Posterior cingulate gyrus (tissue), 11 donors: ENCODE measurements around the gene ARHGAP22.

ENCODE experiments used
- DNase-seq, 10 donors: peaks; one replicate each; pipeline versions ENCODE4 v3.0.0 to v3.0.0-alpha.2; 2020 to 2021; ENCODE audit warnings: mixed read lengths in 3 of 10
- intact Hi-C: fragments of 100-400 bp; cut with DNase I; formaldehyde crosslinking; loops from one replicate; pipeline ENCODE4 v1.15.1; 2023

The ARHGAP22 gene

DNA sequence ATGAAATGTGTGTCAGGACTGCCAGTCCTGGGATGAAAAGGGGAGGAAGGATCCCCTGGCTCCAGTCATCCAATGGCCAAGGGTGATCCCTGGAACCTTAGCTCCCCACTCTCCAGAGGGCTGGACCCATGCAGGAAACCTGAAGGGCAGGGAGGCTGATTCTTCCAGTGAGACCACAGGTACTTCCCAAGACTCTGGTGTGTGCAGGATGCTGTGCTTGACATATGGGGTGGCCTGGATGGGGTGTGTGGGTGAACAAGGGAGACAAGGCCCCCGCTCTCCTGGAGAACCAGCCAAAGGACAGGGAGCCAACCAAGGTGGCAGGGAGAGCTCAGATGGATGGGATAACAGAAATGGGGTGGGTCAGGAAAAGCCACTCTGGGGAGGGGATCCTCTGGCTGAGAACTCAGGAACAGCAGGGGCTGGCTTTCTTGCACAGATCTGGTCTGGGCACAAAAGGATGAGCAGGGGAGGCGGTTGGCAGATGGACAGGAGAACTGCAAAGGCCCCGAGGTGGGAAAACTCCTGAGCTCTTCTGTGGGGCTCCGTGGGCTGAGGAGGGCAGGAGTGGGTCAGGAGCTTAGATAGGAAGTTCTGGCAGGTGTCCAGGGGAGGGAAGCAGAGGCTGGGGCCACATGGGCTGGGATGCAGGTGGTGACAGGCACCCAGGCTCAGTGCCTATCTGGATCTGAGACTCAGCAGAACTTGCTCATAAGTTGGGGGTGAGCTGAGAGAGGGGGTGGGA, 100.6 kb downstream of the ARHGAP22 start:
- intact Hi-C loops, result no loop called here

GRCh38 chr10:48503293-48503911, 101.5 kb downstream of the ARHGAP22 start:
- intact Hi-C loops, result no loop called here
- no peak for DNase-seq

More for the DNA sequence above, 100.6 kb downstream of the ARHGAP22 start:
- DNase-seq, result peak in 1 of 10 donors; percentile 67

DNA sequence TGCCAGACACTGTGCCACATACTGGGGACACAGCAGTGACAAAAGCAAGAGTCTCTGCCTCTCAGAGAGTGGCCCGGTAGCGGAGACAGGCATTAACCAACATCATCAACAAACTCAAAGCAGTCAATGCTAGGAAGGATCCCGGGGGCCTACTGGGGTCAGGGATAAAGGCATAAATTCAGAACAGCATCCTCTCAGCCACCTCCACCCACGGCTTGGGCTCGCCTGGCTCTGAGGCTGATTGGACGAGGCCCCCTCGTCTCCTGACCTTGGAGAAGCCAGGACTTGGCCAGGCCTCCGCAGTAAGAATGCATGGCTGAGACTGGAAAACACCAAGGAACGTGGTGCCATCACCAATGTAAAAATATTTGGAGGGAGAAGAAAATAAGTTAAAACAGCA, 102.1 kb downstream of the ARHGAP22 start:
- intact Hi-C loops, result no loop called here
- peak in 1 of 10 donors; percentile 62 for DNase-seq

DNA sequence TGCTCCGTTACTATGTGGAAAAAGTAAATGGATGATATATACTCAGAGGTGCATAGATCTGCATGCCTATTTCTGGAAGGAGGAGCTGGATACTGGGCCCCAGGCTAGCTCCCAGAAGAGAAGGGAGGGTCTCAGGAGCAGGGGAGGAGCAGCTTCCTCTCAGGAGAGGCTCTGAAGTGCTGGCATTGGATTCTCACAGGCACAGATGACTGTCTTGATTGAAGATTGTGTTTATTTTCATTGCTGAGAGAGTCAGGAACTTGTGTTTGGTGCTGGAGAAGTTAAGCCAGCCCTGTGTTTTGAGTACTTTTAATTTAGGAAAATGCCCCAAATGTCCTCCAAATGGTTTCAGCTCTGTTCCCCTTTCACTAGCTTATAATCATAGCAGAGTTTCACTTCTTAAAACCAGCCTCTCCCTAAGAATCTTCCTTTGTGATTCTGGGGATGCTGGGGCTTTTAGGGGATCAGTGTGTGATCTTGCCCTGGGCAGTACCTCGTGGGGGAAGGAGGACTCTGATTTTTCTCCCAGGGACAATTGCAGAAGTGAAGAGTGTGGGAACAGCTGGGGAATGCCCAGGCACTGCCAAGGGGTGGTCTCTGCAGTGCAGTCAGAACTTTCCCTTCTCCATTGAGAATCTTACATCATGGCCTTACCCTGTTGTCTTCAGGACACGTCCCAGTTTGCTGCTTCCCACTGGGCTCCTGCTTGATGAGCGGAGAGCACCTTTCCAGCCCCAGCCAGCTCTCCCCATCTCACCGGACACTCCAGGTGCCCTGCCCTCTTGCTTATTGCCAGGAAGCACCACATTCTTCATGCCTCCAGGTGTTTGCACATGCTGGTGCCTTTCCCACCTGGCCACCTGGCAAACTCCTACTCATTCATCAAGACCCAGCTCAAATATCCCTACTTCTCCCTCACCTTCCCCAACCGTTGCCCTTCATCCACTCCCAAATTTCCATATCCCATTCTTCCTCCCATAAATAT, 102.8 kb downstream of the ARHGAP22 start:
- intact Hi-C loops, result no loop called here
- DNase-seq, result no peak

DNA sequence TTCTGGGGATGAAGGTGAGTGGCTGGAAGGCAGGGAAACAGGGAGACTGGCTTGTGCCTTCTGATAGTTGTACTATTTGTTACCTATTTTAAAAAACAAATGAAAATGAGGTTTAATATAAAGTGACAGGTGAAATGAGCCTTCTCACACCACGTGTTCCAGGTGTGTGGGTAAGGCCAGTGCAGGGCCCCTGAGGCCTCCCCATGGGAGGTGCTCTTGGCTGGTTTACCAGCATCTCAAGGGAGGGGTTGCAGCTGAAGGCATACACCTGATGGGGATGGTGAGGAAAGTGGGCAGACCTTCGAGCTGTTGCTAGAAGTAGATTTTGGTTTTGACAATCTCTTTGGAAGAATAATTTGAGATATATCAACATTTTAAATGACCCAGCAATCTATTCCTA, 103.6 kb downstream of the ARHGAP22 start:
- intact Hi-C loops, result no loop called here
- DNase-seq, result no peak

GRCh38 chr10:48500771-48501170, 104.1 kb downstream of the ARHGAP22 start:
- intact Hi-C loops, result no loop called here

DNA sequence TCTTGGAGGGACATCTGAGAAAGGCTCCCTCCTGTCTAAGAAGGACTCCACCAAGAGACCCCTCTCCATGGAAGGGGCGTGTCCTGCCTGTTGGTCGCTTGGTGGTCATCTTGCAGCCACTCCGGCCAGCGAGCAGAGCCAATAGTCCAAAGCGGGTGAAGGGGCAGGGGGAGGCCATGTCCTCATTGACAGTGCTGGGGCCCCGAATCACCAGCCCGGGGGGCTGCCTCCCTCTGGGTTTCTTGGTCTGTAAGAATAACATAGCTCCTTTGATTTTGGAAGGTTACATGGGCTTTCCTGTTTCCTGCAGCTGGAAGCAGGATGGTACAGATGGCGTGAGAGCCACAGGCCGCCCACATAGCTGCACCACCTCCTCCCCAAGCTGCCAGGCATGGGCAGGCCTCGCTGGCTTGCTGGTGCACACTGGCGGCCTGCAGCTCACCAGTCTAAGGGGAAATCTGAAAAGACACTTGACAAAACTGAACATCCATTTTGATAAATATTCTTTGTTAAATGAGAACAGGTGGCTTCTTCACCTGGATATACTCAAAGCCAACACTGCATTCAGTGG, 105.8 kb downstream of the ARHGAP22 start:
- intact Hi-C loops, result no loop called here
- peak in 8 of 10 donors; percentile 56 to 94 (median 71) for DNase-seq

More at GRCh38 chr10:48500771-48501170, 104.1 kb downstream of the ARHGAP22 start:
- no peak for DNase-seq

DNA sequence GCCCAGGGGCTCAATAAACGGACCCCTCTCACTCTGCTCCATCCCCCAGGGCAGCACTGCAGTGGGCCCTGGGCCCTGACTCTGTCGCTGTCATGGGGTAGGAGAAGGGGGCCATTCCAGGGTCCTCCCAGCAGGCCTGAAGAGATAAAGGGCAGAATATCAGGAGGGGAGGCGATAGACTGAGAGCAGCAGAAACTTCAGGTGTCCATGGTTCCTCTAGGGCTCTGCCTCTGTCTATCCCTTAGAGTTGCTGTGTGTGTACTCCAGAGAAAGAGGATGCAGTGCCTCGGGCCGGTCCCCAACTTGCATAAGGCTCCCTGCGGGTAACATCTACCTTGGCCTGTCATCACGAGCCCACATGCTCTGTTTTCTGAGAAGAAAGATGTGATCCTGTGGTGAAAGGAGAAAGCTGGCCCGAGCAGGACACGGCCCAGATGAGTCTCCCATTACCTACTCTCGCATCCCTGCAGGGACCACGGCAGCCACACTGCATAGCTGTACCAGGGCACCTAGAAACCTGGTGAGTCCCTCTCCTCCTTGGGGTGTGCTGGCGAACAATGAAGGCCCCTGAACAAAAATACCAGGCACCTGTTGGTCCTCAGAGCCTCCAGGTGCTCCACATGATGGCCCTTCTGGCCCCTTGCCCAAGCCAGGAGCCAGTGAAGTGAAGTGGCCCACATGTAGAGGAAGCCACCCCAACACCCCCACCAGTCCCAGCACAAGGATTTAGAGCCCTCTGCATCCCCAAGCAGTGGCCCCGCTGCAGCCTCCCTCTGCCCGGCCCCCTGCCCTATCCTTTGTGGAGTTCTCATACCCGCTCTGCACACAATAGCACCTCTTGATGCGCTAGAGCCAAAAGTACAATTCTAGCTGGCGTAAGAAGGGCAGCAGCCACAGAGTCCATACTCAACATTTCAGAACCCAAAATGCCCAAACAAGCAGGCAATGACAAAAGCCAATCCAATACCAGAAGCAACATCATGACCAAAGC, 106.8 kb downstream of the ARHGAP22 start:
- DNase-seq, result peak in 1 of 10 donors; percentile 64
- intact Hi-C loops, result no loop called here

DNA sequence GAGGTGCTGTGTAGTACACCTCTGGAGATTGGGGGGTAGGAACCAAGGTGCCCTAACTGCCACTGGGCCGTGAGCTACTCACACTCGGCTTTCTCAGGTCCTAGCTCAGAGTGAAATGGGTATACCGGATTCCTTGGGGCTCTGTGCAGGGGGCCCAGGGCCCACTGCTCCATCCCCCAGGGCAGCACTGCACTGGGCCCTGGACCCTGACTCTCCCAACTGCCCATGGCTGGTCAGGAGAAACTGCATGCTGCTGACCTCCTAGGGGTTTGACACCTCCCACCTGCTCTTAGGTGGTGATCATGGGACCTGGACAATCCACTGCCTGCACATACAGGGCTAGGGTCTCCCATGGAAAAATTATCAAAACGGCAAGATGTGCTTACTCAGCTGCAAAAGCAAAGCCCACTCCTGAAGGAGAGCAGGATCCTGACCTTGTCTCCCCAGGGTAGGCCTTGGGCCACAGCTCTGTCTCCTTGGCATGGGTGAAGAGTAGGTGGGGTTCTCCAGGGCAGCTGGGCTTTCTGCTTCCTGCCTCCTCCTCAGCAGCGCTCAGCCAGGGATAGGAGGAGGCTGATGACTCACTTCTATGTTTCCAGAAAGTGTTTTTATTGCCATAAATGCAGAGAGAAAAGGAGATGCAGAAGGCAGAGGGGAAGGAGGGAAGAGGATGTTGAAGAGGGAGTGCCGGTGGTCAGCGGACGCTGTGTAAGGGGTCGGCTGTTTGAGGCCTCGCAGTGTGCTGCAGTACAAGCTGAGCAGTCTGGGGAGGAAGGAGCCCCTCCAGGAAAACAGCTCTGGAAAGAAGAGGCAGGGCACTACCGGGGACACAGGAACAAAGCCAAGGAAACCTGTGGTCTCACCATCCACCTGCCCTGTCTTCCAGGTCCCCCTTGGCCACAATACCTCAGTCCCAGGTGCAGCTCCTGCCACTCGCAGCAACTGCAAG, 107.8 kb downstream of the ARHGAP22 start:
- DNase-seq, result peak in 1 of 10 donors; percentile 88
- intact Hi-C loops, result no loop called here

DNA sequence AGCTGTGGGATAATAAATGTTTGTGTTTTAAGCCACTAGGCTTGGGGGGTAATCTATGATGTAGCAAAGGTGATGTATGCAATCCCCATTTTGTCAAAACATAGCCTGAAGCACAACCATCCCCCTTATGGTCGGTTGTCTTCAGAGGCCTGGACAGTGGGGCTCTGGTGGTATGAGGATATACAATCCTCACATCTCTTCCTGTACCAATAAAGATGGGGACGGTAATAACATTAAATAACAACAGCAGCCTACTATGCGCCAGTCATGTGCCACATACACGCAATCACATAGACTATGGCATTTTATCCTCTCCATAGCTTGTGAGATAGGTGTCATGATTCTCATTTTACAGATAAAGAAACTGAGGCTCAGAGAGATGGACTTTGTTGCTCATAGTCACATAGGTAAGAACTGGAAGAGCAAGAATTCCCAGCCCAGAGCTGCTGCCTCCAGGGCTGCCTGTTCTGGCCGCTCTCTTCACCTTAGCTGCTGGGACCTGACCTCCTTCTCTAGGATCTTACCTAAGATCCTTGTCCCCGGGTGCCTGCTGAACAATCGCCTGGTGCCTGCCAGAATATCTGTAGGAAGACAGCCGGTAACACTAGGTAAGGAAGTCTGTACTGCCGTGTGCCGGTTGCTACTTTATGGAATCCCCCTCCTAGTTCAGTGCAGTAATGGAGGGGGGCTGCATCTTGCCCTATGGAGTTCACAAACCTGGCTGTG, 108.6 kb downstream of the ARHGAP22 start:
- DNase-seq, result no peak
- intact Hi-C loops, result no loop called here

DNA sequence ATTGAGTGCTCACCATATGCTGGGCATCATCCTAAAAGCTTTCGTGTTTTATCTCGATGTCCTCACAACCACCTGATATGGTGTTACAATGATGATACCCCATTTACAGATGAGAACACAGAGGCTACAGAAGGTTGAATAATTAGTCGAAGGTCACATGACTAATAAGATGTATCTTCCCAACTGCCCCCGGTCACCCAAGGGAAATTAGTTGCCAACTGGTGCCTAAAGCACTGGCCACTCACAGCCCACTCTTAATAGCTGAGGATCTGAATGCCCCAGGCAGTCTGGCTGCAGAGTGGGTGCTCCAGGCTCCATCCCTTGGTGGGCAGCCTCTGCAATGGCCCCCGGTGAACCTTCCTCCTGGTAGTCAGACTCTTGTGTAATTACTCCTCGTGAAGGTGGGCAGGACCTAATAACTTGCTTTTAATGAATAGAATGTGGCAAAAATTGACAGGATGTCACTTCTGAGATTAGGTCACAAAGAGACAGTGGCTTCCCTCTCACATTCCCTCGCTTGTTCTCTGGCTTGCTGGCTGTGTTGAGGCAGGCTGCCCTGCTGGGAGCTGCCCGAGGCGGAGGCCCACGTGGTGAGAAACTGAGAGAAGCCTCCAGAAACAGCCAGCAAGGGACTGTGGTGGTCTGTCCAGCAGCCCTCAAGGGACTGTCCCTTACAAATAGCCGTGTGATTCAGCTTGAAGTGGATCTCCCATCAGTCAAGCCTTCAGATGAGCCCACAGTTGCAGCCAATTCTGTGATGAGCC, 109.4 kb downstream of the ARHGAP22 start:
- DNase-seq, result no peak
- intact Hi-C loops, result no loop called here

GRCh38 chr10:48494611-48495010, 110.3 kb downstream of the ARHGAP22 start:
- intact Hi-C loops, result no loop called here
- no peak for DNase-seq

DNA sequence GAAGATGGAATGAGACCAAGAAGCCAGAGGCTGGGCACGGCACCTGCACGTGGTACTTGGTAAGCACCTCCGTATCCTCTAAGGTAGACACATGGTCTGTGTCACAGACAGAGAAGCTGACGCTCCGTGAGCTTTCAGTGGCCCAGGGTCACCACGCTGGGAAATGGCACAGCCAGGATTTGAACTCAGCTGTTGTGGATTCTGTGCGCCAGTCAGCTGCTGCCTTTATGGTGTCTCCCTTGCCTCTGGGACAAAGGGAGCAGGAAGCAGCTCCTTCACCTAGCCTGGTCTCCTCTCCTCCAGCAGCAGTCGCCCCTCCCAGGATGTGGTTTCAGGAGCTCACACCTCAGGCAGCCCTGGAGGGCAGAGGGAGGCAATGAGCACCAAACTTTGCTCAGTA, 110.8 kb downstream of the ARHGAP22 start:
- intact Hi-C loops, result no loop called here
- no peak for DNase-seq

DNA sequence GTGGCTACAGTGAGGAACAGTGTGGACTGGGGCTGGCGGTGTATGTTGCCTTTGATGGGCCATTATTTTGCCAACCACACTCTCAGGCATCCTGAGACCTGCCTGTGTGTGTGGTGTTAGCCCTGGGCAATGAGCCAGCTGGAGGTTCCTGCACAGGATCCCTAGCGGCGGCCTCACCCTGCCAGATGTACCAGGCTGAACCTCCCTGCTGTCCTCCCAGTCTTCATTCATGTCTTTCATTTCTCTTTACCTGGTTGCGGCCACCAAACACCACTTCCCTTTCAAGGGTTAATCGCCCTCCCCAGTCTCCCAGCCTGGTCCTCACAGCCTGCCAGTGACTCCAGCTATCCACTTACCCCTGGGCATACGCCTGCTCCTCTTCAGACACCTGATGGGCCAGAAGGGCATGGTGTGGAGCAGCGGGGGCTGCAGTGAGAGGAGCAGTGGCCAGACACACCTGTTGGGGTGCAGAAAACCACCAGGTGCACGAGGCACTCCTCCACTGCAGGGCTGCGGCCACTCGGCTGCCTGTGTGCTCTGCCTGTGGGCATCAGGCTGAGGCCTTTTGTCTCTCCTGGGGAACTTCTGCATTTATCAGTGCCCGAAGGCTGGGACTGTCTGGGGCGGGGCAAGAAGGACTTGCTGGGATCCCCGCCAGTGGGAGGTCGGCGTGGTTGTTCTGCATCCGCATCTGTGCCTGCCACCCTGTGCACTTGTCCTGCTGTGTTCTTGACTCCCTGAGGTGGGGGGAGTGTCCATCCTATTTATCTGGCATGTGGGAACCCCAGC, 111.6 kb downstream of the ARHGAP22 start:
- DNase-seq, result peak in 1 of 10 donors; percentile 72
- intact Hi-C loops, result no loop called here

DNA sequence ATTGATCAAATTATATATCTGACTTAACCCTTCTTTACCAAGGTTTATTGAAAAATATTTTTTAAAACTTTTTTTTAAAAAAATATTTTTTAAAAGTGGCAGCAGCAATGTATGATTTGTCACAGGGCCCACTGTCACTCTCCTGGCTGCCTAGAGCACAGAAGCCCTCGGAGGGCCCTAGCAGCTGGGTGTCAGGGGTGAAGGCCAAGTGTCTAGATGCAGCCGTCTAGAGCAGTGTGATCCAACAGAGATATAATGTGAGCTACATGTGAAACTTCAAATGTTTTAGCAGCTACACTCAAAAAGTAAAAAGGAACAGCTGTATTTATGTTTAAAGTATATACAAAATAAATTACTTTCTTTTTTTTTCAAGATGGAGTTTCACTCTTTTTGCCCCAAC, 112.7 kb downstream of the ARHGAP22 start:
- intact Hi-C loops, result no loop called here
- no peak for DNase-seq
